HG03280 (cell line): ENCODE results near the gene CPNE5.

Experiments used
- ATAC-seq: cut with Tn5 transposase; IDR thresholded peaks from one replicate; pipeline ENCODE4 v1.9.1; 2021; ENCODE audit warnings: mild to moderate bottlenecking, moderate library complexity; ENCODE audit not compliant: unreplicated experiment

CPNE5 gene

GRCh38 chr6:36858407-36858981 is 19.2 kb upstream of the CPNE5 start:
- no peak for ATAC-seq

DNA sequence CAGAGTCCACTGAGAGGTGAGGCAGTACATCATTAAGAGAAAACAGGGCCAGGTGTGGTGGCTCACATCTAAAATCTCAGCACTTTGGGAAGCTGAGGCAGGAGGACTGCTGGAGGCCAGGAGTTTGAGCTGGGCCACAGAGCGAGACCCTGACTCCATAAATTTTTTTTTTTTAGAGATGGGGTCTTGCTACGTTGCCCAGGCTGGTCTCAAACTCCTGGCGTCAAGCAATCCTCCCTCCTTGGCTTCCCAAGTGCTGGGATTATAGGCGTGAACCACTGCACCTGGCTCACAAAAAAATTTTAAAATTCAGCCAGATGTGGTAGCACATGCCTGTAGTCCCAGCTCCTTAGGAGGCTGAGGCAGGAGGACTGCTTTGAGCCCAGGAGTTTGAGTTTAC is 18.1 kb upstream of the CPNE5 start:
- ATAC-seq: no peak

- ATAC-seq: no peak
Measured at GRCh38 chr6:36856277-36856676, 17.0 kb upstream of the CPNE5 start.

DNA sequence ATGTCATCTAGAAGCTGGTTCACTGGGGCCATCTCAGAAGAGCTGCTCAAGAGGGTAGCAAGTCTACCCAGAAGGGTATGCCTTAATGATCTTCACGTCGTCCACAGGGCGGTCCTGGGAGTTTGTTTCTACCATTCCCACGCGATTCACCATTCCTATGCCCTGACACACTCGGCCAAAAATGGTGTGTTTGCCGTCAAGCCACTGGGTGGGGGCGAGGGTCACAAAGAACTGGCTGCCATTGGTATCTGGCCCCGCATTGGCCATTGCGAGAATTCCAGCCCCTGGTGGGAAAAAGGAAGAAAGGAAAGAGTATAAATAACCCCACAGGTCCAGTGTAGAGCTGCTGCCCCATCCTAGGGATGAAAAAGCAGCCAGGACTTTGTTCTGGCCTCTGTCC is 16.5 kb upstream of the CPNE5 start:
- ATAC-seq: no peak

- no peak for ATAC-seq
Measured at GRCh38 chr6:36853325-36853724, 14.1 kb upstream of the CPNE5 start.

DNA sequence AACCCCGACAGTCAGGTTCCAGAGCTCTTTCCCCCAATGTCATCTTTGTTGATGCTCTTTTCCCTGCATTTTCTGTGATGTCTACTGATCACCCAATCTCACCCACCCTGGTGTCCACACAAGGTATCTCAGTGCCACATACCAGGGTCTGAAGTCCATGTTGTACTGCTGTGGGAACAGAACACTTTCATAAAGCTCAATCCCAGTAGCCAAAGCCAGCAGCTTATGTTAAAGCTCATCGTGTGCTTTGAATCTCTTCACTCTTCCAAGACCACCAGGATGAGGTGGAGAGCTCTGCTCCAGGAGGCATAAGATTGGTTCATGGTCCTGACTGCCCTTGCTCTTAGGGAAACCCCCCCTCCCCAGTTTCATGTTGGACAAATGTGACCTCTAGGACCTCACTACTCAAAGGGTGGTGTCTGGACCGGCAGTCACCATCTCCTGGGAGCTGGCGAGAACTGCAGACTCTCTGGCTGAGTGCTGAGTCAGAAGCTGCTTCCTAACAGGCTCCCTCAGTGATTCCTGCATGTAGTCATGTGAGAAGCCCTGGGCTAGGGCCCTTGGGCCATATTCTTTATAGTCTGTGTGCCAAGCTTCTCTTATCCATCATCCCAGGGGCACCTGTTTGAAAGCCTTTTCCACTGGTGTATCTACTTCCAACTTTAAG is 13.4 kb upstream of the CPNE5 start:
- no peak for ATAC-seq

DNA sequence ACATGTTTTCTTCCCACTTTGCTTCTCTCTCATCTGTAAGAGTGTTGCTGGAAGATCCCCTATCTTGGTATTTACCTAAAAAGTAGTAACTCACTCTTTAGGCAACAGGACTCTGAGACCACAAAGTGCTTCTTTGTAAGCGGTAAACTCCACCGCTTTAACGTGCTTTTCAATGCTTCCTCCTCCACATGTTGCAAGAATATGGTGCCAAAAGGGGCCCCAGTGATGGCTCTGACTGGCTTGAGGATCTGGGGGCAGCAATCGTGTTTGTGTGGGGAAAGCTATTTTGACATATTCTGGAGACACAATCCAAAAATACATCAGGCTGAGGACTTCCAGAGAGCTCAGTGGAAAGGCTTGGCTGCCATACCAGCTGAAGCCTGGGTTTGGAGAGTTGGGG is 12.4 kb upstream of the CPNE5 start:
- no peak for ATAC-seq

DNA sequence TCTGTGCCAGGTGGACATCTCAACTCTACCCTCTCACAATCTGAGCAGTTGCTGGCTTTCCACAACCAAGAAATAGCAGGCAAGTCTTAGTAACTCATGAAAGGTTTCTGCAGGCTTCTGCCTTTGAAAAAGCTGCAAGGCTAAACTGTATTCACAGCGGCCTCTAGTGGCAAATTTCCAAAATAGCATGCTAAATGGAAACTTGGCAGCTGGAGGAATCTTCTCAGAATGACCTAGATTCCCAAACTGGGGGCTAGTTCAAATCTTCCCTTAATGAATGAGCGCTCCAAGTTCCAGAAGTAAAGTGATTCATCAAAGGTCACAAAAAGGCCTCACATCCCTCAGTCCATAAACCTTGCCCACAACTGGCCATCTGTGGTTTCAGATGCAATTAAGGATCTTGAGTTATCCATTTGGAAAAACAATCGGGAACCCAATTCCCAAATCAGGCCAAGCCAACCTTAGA is 11.9 kb upstream of the CPNE5 start:
- no peak for ATAC-seq

- no peak for ATAC-seq
Measured at GRCh38 chr6:36850021-36850420, 10.8 kb upstream of the CPNE5 start.

DNA sequence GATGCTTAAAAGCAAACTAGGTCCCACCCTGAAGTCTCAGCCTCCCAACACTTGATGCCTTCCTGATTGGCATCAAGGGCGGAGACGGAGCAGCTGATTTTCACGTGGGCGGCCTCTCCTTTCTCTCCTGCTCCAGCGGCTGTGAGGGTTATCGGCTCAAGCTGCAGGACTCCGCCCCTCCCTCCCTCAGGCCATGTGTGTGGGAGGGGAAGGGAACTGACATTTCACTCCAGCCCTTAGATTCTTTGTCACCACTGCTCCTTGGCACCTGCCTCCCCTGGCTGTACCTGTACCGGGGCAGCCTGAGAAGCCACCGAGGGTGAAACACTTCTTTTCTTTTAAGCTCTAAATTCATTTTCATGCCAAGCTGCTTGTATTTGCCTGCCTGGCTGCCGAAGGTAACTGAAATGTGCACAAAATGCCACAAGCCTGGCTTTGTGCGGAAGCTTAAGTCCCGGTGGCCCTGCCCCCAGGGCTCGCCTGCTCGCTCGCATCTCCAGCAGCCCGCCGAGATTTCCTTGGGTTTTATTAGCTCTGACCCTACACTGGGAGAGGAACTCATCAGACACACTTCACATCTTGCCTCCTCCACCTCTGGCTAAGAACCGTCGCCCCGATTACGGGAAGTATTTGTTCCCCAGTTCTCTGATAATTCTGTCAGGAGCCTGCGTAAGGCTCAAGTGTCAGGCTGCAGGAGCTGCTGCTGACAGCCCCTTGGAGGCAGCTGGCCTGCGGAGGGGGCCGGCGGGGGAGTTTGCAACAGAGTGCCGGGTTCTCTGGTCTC is 9.6 kb upstream of the CPNE5 start:
- ATAC-seq: no peak

DNA sequence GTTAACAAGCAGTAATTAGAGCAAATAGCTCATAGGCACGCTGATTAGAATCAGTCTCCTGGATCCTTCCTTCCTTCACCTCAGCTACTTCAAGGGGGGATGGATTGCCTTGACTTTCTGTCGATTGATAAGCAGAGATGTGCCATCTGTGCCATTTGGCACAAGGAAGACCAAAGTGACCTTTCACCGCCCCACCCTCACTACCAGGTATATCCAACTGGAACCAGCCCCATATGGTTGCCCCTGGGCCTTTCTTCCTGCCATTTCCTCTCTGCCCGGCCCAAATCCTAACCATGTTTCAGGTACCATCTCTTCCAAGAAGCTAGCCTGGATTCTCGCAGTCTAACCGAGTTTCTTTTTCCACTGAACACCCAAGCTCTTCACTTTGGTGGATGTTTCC is 8.7 kb upstream of the CPNE5 start:
- no peak for ATAC-seq

- ATAC-seq: no peak
Measured at GRCh38 chr6:36847152-36847551, 7.9 kb upstream of the CPNE5 start.

DNA sequence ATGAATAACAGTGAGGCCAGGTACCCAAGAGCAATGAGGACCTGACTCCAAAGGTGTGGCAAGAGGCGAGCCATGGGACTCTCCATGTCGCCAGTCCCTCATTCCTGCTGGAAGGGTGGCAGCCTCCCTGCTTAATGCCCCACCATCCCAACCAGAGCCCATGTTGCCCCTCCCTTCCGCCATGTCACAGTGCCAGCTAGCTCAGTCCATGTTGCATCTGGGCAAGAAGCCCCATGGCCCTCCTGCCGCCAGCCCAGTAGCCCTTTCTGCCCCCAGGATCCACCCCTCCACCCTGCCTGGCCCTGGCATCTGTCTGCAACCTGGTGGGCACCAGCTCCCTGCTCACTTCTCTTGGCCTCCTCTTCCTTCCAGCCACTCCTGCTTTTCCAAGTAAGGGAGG is 6.0 kb upstream of the CPNE5 start:
- ATAC-seq: no peak

DNA sequence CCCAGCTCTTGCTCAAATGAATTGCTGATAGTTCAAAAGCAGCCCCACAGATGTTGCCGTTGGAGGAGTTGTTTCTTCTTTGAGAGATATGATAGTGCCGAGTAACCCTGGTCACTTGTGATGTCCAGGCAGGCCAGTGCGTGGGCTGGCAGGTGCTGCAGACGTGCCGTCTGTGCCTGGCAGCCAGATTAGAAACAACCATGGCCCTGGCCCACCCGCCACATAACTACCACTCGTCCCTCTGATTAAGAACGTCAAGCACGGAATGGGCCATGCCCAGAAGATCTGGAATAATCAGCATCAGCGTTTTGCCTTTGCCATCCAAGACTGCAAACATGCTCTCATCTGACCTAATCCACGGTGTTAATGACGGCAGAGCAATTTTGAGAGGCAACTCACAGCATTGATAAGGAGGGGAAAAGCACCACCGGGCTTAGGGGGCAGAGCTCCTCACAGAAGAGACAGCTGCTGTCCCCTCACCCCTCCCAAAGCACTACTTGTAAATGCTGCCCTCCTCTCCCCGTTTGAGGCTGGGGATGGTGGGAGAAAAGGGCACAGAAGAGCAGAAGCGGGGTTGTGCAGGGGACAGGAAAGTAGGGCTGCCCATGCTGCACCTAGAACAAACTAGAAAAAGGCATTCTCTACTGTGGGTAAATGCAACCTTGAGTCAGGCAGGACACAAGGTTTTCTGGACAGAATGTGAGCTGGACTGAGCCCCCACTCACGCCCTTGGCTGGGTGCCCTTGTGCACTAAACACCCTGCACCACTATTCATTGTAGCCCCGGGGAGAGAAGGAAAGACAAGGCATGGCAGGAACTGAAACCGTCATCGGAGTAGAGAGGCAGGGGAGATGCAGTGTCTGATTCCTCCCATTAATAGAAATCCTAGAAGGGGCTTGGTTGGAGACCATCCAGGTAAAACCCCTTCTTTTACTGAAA is 5.3 kb upstream of the CPNE5 start:
- ATAC-seq: no peak

- no peak for ATAC-seq
Measured at GRCh38 chr6:36843170-36843569, 3.9 kb upstream of the CPNE5 start.

DNA sequence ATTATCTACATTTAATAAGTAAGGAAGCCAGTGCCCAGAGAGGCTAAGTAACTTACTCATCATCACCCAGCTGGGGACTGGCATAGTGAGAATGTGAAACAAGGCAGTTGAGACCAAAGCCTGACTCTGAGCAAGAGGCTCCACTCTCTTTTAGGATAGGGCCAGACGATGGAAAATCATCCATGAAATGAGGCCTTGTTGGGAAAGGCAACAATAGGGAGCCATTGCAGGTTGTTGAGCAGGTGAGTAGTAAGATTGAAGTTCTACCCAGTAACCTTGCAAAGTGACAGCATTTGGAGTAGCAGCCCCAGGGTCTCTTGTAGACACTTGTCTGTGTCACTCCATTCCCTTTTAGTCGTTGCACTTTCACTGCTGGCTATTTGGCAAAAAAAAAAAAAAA is 2.5 kb upstream of the CPNE5 start:
- no peak for ATAC-seq

DNA sequence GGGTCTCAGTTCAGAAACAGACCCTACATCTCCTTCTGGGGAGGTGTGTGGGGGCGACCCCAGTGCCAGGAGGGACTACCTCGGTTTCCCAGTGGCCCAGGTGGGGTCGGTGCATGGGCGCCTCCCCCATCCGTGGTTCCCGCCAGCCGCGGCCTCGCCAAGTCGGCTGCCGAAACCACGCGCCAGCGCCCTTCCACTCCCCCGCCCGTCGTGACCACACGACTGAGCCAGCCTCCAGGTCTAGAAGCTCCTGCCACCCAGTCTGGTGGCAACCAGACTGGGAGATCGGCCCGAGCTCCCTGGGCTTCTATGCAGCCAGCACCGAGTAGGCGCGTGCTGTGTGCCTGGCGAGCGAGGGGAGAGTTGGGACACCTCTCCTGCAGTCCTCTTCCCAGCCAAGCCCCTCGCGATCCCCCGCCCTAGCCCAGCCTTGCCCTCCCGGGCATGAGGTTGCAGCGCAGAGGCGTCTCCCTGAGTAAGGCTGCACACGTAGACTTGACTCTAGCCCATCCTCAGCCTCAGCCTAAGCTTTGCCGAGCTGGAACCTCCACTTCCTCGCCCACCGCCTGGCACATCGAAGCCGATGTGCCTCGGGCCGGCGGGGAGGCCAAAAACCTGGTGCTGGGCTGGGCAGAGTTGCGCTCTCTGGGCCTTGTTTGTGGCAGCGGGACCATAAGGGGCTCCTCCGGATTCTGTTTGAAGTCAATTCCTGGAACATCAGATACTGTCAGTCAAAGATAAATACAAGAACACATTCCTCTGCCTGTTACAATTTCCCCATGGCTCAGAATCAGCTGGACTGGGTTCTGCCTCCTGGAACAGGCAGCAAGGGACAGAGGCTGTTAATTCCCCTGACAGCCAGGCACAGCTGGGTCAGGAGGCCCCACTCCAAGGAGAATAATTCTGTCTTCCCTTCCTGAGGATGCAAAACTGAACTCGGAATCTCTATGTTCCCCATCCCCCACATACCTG is 1.5 kb upstream of the CPNE5 start:
- no peak for ATAC-seq

DNA sequence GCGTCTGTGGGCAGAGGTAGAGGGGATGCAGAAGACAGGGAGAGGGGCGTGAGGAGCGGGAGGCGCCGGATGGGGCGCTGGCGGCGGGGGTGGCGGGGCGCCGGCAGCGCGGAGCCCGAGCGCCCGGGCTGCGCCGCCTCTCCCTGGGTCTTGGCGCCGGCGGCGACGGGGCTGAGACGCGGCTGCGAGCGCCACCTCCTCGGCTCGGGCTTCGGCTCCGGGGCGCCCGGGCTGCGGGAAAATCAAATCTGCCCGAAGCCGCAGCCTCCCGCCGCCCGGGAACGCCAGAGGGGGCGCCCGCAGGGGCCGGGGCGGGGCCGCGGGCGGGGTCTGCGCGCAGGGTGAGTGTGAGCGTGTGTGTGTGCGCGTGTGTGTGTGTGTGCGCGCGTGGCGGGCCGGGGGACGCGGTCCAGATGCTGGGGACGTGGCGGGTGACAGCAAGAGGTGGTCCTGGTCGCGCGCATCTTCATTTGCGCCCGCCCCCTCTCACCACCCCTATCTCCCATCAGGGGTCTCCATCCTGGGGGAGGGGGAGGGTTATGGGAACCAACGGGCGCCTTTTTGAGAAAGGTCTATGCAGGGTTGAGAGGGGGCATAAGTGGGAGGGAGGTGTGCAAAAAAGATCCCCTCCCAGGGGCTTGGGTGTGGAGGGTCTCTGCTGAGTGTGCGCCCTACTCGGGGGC is 646 bp upstream of the CPNE5 start:
- ATAC-seq: no peak

- no peak for ATAC-seq
Measured at GRCh38 chr6:36837686-36838085, 1.6 kb downstream of the CPNE5 start.

- no peak for ATAC-seq
Measured at GRCh38 chr6:36837022-36837339, 2.3 kb downstream of the CPNE5 start.
